ENCODE measurements around the gene SLC2A14.
"Not testable (repeated sequence)": the region's sequence is repeated elsewhere in the genome, so short reads cannot be mapped to it uniquely, and the experiment has no call there.

- TF ChIP-seq, protein P1, sequence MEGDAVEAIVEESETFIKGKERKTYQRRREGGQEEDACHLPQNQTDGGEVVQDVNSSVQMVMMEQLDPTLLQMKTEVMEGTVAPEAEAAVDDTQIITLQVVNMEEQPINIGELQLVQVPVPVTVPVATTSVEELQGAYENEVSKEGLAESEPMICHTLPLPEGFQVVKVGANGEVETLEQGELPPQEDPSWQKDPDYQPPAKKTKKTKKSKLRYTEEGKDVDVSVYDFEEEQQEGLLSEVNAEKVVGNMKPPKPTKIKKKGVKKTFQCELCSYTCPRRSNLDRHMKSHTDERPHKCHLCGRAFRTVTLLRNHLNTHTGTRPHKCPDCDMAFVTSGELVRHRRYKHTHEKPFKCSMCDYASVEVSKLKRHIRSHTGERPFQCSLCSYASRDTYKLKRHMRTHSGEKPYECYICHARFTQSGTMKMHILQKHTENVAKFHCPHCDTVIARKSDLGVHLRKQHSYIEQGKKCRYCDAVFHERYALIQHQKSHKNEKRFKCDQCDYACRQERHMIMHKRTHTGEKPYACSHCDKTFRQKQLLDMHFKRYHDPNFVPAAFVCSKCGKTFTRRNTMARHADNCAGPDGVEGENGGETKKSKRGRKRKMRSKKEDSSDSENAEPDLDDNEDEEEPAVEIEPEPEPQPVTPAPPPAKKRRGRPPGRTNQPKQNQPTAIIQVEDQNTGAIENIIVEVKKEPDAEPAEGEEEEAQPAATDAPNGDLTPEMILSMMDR (IDR thresholded peaks at IDR 0.05; ENCODE audit: insufficient read depth, low read length, poor library complexity, severe bottlenecking) = not testable (repeated sequence)
- TF ChIP-seq EZH2phosphoT487 (conservative IDR thresholded peaks at IDR 0.05; ENCODE audit: low read length) = not testable (repeated sequence)
Observed at GRCh38 chr12:7851622-7852081, 21.1 kb downstream of the SLC2A14 start.
